Ectodermal cell (in vitro differentiated cells): Measurements from ENCODE around the gene SMYD3.

Source experiments
- H3K27ac ChIP-seq: 2 replicates; pipeline ENCODE4 v1.7.0; 2013; ENCODE audit warnings: mild to moderate bottlenecking, low read depth, low read length; ENCODE audit not compliant: insufficient read depth, poor library complexity, severe bottlenecking
- H3K27me3 ChIP-seq: 2 replicates; pipeline ENCODE4 v1.7.0; 2013; ENCODE audit warnings: mild to moderate bottlenecking, low read length; ENCODE audit not compliant: insufficient read depth, control insufficient read depth, poor library complexity, severe bottlenecking
- H3K36me3 ChIP-seq: one replicate; pipeline ENCODE4 v1.7.0; 2013; ENCODE audit warnings: low read length; ENCODE audit not compliant: control insufficient read depth, insufficient read depth
- H3K4me1 ChIP-seq: one replicate; pipeline ENCODE4 v1.7.0; 2013; ENCODE audit warnings: low read length; ENCODE audit not compliant: control insufficient read depth, insufficient read depth
- H3K4me3 ChIP-seq: 2 replicates; pipeline ENCODE4 v1.7.0; 2013; ENCODE audit warnings: low read depth, low read length, control low read depth; ENCODE audit not compliant: insufficient read depth
- H3K9me3 ChIP-seq: 2 replicates; pipeline ENCODE4 v1.7.0; 2013; ENCODE audit warnings: mild to moderate bottlenecking, low read length, moderate library complexity; ENCODE audit not compliant: control insufficient read depth
- WGBS, 2 experiments: methylation state at CpG; one replicate each; pipeline ENCODE4 v1.1.7; 2013; ENCODE audit warnings: missing lambda C conversion rate in 2 of 2; 5-methylcytosine and 5-hydroxymethylcytosine counted together

SMYD3 gene

GRCh38 chr1:245773344-245773743 is 733.7 kb downstream of the SMYD3 start:
- WGBS, 2 experiments = 93 to 100% methylated on average over 3 of the region's 3 CpGs
- Histone ChIP-seq H3K27ac (no peak overlapping the region), H3K36me3 (no peaks in the 10 kb centered on the region), H3K4me1 (peaks cover 9% of the 10 kb centered on the region), H3K27me3 (no peaks in the 10 kb centered on the region), H3K9me3 (no peaks in the 10 kb centered on the region), H3K4me3 (no peak overlapping the region)

- Histone ChIP-seq H3K36me3 (no peaks in the 10 kb centered on the region), H3K27ac (no peak overlapping the region), H3K4me3 (no peak overlapping the region), H3K27me3 (no peaks in the 10 kb centered on the region), H3K4me1 (peaks cover 9% of the 10 kb centered on the region), H3K9me3 (no peaks in the 10 kb centered on the region)
- 100% methylated on average over 1 of the region's 1 CpG for WGBS, 2 experiments
Observed at GRCh38 chr1:245772739-245773138, 734.3 kb downstream of the SMYD3 start.

GRCh38 chr1:245772325-245772724 is 734.8 kb downstream of the SMYD3 start:
- Histone ChIP-seq H3K9me3 (no peaks in the 10 kb centered on the region), H3K36me3 (no peaks in the 10 kb centered on the region), H3K4me1 (peaks cover 9% of the 10 kb centered on the region), H3K27me3 (no peaks in the 10 kb centered on the region), H3K27ac (no peak overlapping the region), H3K4me3 (no peak overlapping the region)
- 88 to 97% methylated on average over 1 of the region's 1 CpG for WGBS, 2 experiments

GRCh38 chr1:245771511-245772281 is 735.4 kb downstream of the SMYD3 start:
- H3K27ac ChIP-seq = no peak overlapping the region
- 91 to 94% methylated on average over 4 to 5 of the region's 5 CpGs for WGBS, 2 experiments
- no peaks in the 10 kb centered on the region for H3K36me3 ChIP-seq
- peaks cover 4% of the 10 kb centered on the region for H3K4me1 ChIP-seq
- H3K27me3 ChIP-seq = no peaks in the 10 kb centered on the region
- no peaks in the 10 kb centered on the region for H3K9me3 ChIP-seq
- no peak overlapping the region for H3K4me3 ChIP-seq

- 90 to 100% methylated on average over 1 to 2 of the region's 2 CpGs for WGBS, 2 experiments
- Histone ChIP-seq H3K27me3 (no peaks in the 10 kb centered on the region), H3K36me3 (no peaks in the 10 kb centered on the region), H3K4me3 (no peak overlapping the region), H3K4me1 (no peaks in the 10 kb centered on the region), H3K9me3 (no peaks in the 10 kb centered on the region), H3K27ac (no peak overlapping the region)
Observed at GRCh38 chr1:245770156-245770555, 736.9 kb downstream of the SMYD3 start.

- Histone ChIP-seq H3K27me3 (no peaks in the 10 kb centered on the region), H3K9me3 (no peaks in the 10 kb centered on the region), H3K36me3 (no peaks in the 10 kb centered on the region), H3K27ac (no peak overlapping the region), H3K4me3 (no peak overlapping the region), H3K4me1 (no peaks in the 10 kb centered on the region)
- 80 to 91% methylated on average over 3 to 4 of the region's 4 CpGs for WGBS, 2 experiments
Observed at GRCh38 chr1:245768596-245768995, 738.5 kb downstream of the SMYD3 start.

GRCh38 chr1:245765230-245766000 is 741.7 kb downstream of the SMYD3 start:
- H3K9me3 ChIP-seq = no peaks in the 10 kb centered on the region
- 92 to 95% methylated on average over 10 of the region's 10 CpGs for WGBS, 2 experiments
- H3K27ac ChIP-seq = no peak overlapping the region
- H3K4me1 ChIP-seq = no peaks in the 10 kb centered on the region
- H3K27me3 ChIP-seq = no peaks in the 10 kb centered on the region
- no peak overlapping the region for H3K4me3 ChIP-seq
- H3K36me3 ChIP-seq = no peaks in the 10 kb centered on the region

GRCh38 chr1:245763873-245764331 is 743.2 kb downstream of the SMYD3 start:
- H3K4me3 ChIP-seq = no peak overlapping the region
- 62 to 67% methylated on average over 5 of the region's 5 CpGs for WGBS, 2 experiments
- no peak overlapping the region for H3K27ac ChIP-seq
- H3K4me1 ChIP-seq = peaks cover 5% of the 10 kb centered on the region
- H3K27me3 ChIP-seq = no peaks in the 10 kb centered on the region
- no peaks in the 10 kb centered on the region for H3K36me3 ChIP-seq
- H3K9me3 ChIP-seq = no peaks in the 10 kb centered on the region

GRCh38 chr1:245762396-245762910 is 744.6 kb downstream of the SMYD3 start:
- Histone ChIP-seq H3K9me3 (no peaks in the 10 kb centered on the region), H3K4me3 (no peak overlapping the region), H3K27me3 (no peaks in the 10 kb centered on the region), H3K36me3 (no peaks in the 10 kb centered on the region), H3K4me1 (peaks cover 5% of the 10 kb centered on the region), H3K27ac (no peak overlapping the region)
- WGBS, 2 experiments = 86% methylated on average over 19 of the region's 19 CpGs

GRCh38 chr1:245760301-245760700 is 746.8 kb downstream of the SMYD3 start:
- Histone ChIP-seq H3K27me3 (no peaks in the 10 kb centered on the region), H3K9me3 (no peaks in the 10 kb centered on the region), H3K36me3 (no peaks in the 10 kb centered on the region), H3K27ac (no peak overlapping the region), H3K4me1 (peaks cover 5% of the 10 kb centered on the region), H3K4me3 (no peak overlapping the region)
- 94% methylated on average over 4 of the region's 4 CpGs for WGBS, 2 experiments
